ENCODE results near the gene USH1C. TPM values are rescaled to one million over a fixed set of nuclear protein-coding genes. Genes with fewer than 3 reads are reported as not detected.

Gene USH1C
- polyA plus RNA-seq, 3 donors: not detected

DNA sequence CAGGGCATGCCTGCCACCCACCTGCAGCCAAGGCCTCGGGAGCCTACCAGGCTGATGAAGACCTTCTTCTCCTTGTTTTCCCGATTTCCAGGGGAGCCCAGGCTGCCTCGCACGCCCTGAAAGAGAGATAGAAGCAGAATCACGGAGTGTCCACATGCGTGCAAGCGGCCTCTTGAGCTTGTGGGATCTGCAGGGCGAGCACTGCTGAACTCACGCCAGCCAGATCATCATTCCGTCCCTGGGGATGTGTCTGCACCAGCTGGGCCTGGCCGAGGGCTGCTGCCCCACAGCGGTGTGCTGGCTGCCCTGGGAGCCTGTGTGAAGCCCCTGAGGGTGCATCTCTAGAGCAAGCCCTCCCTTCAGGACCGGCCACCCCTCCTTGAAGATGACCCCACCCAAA lies 17.9 kb downstream of the USH1C start:
- no peaks in the 10 kb centered on the region for H3K4me1 Mint-ChIP-seq
- H3K9me3 Mint-ChIP-seq: peaks cover 0 to 3% (median 0%) of the 10 kb centered on the region in 7 donors
- no peaks in the 10 kb centered on the region for H3K9me3 ChIP-seq (replicated peaks in 1 of 2; ENCODE audit: control insufficient read depth in 1 of 2, insufficient read depth in 1 of 2, low read length in 2 of 2)
- H3K27ac Mint-ChIP-seq: no peak overlapping the region
- no peak overlapping the region for H3K4me3 ChIP-seq (replicated peaks in 1 of 3; ENCODE audit: low read depth in 2 of 3, low read length in 3 of 3)
- H4K20me1 ChIP-seq (ENCODE audit: insufficient read depth, low read length): no peaks in the 10 kb centered on the region
- intact Hi-C loops (cut with micrococcal nuclease): no loop called here
- DNase-seq: no peak
- no peaks in the 10 kb centered on the region for H3K4me1 ChIP-seq (ENCODE audit: control insufficient read depth in 1 of 2, insufficient read depth in 2 of 2, low read length in 2 of 2)
- no peak overlapping the region for H2AFZ ChIP-seq (ENCODE audit: insufficient read depth, low read depth, low read length, poor library complexity, severe bottlenecking)
- H3K27me3 Mint-ChIP-seq (ENCODE audit: low read depth in 3 of 3): peaks cover 0 to 4% (median 3%) of the 10 kb centered on the region in 3 donors
- H3K36me3 Mint-ChIP-seq: no peaks in the 10 kb centered on the region
- H3K27me3 ChIP-seq (ENCODE audit: control insufficient read depth in 2 of 2, insufficient read depth in 2 of 2, low read length in 2 of 2): no peaks in the 10 kb centered on the region
- no peaks in the 10 kb centered on the region for H3K36me3 ChIP-seq (replicated peaks in 1 of 2; ENCODE audit: control insufficient read depth in 1 of 2, insufficient read depth in 2 of 2, low read length in 2 of 2)
- TF ChIP-seq, protein P1, sequence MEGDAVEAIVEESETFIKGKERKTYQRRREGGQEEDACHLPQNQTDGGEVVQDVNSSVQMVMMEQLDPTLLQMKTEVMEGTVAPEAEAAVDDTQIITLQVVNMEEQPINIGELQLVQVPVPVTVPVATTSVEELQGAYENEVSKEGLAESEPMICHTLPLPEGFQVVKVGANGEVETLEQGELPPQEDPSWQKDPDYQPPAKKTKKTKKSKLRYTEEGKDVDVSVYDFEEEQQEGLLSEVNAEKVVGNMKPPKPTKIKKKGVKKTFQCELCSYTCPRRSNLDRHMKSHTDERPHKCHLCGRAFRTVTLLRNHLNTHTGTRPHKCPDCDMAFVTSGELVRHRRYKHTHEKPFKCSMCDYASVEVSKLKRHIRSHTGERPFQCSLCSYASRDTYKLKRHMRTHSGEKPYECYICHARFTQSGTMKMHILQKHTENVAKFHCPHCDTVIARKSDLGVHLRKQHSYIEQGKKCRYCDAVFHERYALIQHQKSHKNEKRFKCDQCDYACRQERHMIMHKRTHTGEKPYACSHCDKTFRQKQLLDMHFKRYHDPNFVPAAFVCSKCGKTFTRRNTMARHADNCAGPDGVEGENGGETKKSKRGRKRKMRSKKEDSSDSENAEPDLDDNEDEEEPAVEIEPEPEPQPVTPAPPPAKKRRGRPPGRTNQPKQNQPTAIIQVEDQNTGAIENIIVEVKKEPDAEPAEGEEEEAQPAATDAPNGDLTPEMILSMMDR (IDR thresholded peaks at IDR 0.05): no peak
- no peak overlapping the region for H3K9ac ChIP-seq (ENCODE audit: insufficient read depth, low read length, poor library complexity, severe bottlenecking)
- H3K4me2 ChIP-seq (replicated peaks; ENCODE audit: extremely low read depth, low read length, poor library complexity, severe bottlenecking): no peak overlapping the region
- WGBS (ENCODE audit: insufficient coverage): 94% methylated on average over 12 of the region's 13 CpGs
- no peak overlapping the region for H3K4me3 Mint-ChIP-seq
- no peaks in the 10 kb centered on the region for H3K79me2 ChIP-seq (ENCODE audit: insufficient read depth, low read length)
- H3K27ac ChIP-seq (ENCODE audit: low read depth in 1 of 2, low read length in 2 of 2): no peak overlapping the region

DNA sequence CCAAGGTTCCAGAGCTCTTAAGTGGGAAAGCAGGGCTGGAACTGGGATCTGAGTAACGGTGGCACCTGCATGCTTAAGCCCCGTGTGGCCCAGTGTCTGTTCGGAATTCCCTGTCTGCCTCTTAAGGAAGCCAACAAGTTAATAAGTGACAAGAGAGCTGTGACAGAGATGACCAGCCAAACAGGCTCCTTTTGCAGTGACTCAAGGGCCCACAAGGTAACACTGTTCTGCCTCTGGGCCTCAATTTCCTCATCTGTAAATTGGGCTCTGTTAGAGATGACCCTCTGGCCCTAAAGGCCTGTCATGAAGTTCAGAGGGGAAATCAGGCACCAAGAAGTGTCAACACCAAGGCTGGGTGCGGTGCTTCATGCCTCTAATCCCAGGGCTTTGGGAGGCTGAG lies 18.6 kb downstream of the USH1C start:
- H3K4me3 ChIP-seq (replicated peaks in 1 of 3; ENCODE audit: low read depth in 2 of 3, low read length in 3 of 3): no peak overlapping the region
- Mint-ChIP-seq H3K4me1 (no peaks in the 10 kb centered on the region), H3K9me3 (peaks cover 0 to 3% (median 0%) of the 10 kb centered on the region in 7 donors), H3K27me3 (ENCODE audit: low read depth in 3 of 3) (peaks cover 2 to 4% (median 3%) of the 10 kb centered on the region in 3 donors), H3K4me3 (no peak overlapping the region), H3K36me3 (no peaks in the 10 kb centered on the region), H3K27ac (no peak overlapping the region)
- no peak overlapping the region for H3K4me2 ChIP-seq (replicated peaks; ENCODE audit: extremely low read depth, low read length, poor library complexity, severe bottlenecking)
- H3K9me3 ChIP-seq (replicated peaks in 1 of 2; ENCODE audit: control insufficient read depth in 1 of 2, insufficient read depth in 1 of 2, low read length in 2 of 2): no peaks in the 10 kb centered on the region
- no peak overlapping the region for H3K27ac ChIP-seq (ENCODE audit: low read depth in 1 of 2, low read length in 2 of 2)
- no peak overlapping the region for H3K9ac ChIP-seq (ENCODE audit: insufficient read depth, low read length, poor library complexity, severe bottlenecking)
- no peak overlapping the region for H2AFZ ChIP-seq (ENCODE audit: insufficient read depth, low read depth, low read length, poor library complexity, severe bottlenecking)
- no peaks in the 10 kb centered on the region for H3K36me3 ChIP-seq (replicated peaks in 1 of 2; ENCODE audit: control insufficient read depth in 1 of 2, insufficient read depth in 2 of 2, low read length in 2 of 2)
- no peaks in the 10 kb centered on the region for H3K27me3 ChIP-seq (ENCODE audit: control insufficient read depth in 2 of 2, insufficient read depth in 2 of 2, low read length in 2 of 2)
- no peaks in the 10 kb centered on the region for H3K4me1 ChIP-seq (ENCODE audit: control insufficient read depth in 1 of 2, insufficient read depth in 2 of 2, low read length in 2 of 2)
- no peaks in the 10 kb centered on the region for H3K79me2 ChIP-seq (ENCODE audit: insufficient read depth, low read length)
- intact Hi-C loops (cut with micrococcal nuclease): no loop called here
- no peak for DNase-seq
- TF ChIP-seq, protein P1 (IDR thresholded peaks at IDR 0.05): no peak
- no peaks in the 10 kb centered on the region for H4K20me1 ChIP-seq (ENCODE audit: insufficient read depth, low read length)
- 96% methylated on average over 3 of the region's 4 CpGs for WGBS (ENCODE audit: insufficient coverage)

All from CD14-positive monocyte (primary cell).